Progenitor cell of endocrine pancreas (in vitro differentiated cells): Measurements from ENCODE around the gene RCSD1. TPM values are rescaled to one million over a fixed set of nuclear protein-coding genes. Genes with fewer than 3 reads are reported as not detected.

Source experiments
- DNase-seq: peaks from one replicate; pipeline ENCODE4 v3.0.0; 2021; ENCODE audit warnings: low spot score; ENCODE audit not compliant: unreplicated experiment
- H3K27ac Mint-ChIP-seq: 2 replicates; pipeline ENCODE4 v1.8.0; 2021; ENCODE audit warnings: mild to moderate bottlenecking, moderate library complexity, mixed read lengths
- H3K27me3 Mint-ChIP-seq: 2 replicates; pipeline ENCODE4 v1.8.0; 2021; ENCODE audit warnings: mixed read lengths
- H3K36me3 Mint-ChIP-seq: 2 replicates; pipeline ENCODE4 v1.8.0; 2022; ENCODE audit warnings: mixed read lengths; ENCODE audit not compliant: insufficient read depth
- H3K4me1 Mint-ChIP-seq: 2 replicates; pipeline ENCODE4 v1.8.0; 2021; ENCODE audit warnings: low read depth, mixed read lengths
- H3K4me3 Mint-ChIP-seq: 2 replicates; pipeline ENCODE4 v1.8.0; 2021; ENCODE audit warnings: low read depth, mild to moderate bottlenecking, moderate library complexity, mixed read lengths
- H3K9me3 Mint-ChIP-seq: 2 replicates; pipeline ENCODE4 v1.8.0; 2021; ENCODE audit warnings: low read depth, mixed read lengths
- total RNA-seq: library from RNA; stranded (reverse); gene quantifications from 2 replicates; pipeline ENCODE4 v1.2.1, GENCODE V29; 2021
- TF ChIP-seq, protein P1 (sequence below): fragments of 200-600 bp; sonication (generic); IDR thresholded peaks from one replicate; pipeline ENCODE4 v1.5.0; 2021; ENCODE audit warnings: antibody characterized with exemption, mild to moderate bottlenecking; ENCODE audit not compliant: unreplicated experiment

RCSD1 gene
- total RNA-seq, 1 donor from 2014 or later = 0.22 TPM

DNA sequence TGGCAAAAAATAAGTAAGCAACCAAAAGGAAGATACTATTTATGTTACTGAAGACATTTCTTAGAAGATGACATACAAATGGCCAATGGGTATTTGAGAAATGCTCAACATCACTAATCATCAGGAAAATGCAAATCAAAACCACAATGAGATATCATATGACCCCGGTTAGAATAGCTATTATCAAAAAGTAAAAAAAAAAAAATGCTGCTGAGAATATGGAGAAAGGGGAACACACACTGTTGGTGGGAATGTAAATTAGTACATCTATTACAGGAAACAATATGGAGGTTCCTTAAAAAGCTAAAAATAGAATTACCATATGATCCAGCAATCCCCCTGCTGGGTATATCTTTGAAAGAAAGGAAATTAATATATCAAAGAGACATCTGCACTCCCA, 42.2 kb upstream of the RCSD1 start:
- no peak overlapping the region for H3K4me3 Mint-ChIP-seq
- H3K36me3 Mint-ChIP-seq = no peaks in the 10 kb centered on the region
- no peak for DNase-seq
- H3K9me3 Mint-ChIP-seq = no peaks in the 10 kb centered on the region
- H3K27me3 Mint-ChIP-seq = no peaks in the 10 kb centered on the region
- H3K27ac Mint-ChIP-seq = no peak overlapping the region
- TF ChIP-seq, protein P1, sequence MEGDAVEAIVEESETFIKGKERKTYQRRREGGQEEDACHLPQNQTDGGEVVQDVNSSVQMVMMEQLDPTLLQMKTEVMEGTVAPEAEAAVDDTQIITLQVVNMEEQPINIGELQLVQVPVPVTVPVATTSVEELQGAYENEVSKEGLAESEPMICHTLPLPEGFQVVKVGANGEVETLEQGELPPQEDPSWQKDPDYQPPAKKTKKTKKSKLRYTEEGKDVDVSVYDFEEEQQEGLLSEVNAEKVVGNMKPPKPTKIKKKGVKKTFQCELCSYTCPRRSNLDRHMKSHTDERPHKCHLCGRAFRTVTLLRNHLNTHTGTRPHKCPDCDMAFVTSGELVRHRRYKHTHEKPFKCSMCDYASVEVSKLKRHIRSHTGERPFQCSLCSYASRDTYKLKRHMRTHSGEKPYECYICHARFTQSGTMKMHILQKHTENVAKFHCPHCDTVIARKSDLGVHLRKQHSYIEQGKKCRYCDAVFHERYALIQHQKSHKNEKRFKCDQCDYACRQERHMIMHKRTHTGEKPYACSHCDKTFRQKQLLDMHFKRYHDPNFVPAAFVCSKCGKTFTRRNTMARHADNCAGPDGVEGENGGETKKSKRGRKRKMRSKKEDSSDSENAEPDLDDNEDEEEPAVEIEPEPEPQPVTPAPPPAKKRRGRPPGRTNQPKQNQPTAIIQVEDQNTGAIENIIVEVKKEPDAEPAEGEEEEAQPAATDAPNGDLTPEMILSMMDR = no peak
- H3K4me1 Mint-ChIP-seq = no peaks in the 10 kb centered on the region

DNA sequence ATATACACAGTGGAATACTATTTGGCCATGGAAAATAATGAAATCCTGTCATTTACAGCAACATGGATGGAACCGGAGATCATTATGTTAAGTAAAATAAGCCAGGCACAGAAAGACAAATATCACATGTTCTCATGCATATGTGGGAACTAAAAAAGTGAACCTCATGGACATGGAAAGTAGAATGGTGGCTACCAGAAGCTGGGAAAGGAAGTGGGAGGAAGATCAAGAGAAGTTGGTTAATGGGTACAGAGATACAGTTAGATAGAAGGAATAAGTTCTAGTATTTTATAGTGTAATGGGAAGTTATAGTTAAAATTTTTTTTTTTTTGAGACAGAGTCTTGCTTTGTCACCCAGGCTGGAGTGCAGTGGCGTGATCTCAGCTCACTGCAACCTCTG, 41.7 kb upstream of the RCSD1 start:
- no peaks in the 10 kb centered on the region for H3K4me1 Mint-ChIP-seq
- TF ChIP-seq, protein P1 = no peak
- no peak overlapping the region for H3K27ac Mint-ChIP-seq
- H3K36me3 Mint-ChIP-seq = no peaks in the 10 kb centered on the region
- H3K9me3 Mint-ChIP-seq = no peaks in the 10 kb centered on the region
- DNase-seq = no peak
- no peaks in the 10 kb centered on the region for H3K27me3 Mint-ChIP-seq
- no peak overlapping the region for H3K4me3 Mint-ChIP-seq

DNA sequence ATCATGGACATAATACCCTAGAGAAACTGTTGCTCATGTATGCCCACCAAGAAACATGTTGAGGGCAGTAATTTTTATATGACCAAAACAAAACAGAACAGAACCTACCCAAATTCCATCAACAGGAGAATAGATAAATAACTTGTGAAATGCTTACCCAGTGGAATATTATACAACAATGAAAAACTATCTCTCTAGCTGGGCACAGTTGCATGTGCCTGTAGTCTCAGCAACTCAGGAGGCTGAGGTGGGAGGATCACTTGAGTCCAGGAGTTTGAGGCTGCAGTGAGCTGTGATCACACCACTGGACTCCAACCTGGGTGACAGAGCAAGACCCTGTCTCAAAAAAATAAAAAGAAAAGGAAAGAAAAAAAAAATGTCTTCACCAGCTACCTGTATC, 37.6 kb upstream of the RCSD1 start:
- Mint-ChIP-seq H3K4me3 (no peak overlapping the region), H3K9me3 (peaks cover 4% of the 10 kb centered on the region), H3K27ac (no peak overlapping the region), H3K4me1 (no peaks in the 10 kb centered on the region), H3K27me3 (no peaks in the 10 kb centered on the region), H3K36me3 (no peaks in the 10 kb centered on the region)
- TF ChIP-seq, protein P1 = no peak
- DNase-seq = no peak

GRCh38 chr1:167593860-167594259, 36.2 kb upstream of the RCSD1 start:
- Mint-ChIP-seq H3K27ac (no peak overlapping the region), H3K9me3 (peaks cover 4% of the 10 kb centered on the region), H3K27me3 (no peaks in the 10 kb centered on the region)

GRCh38 chr1:167594822-167595221, 35.2 kb upstream of the RCSD1 start:
- no peaks in the 10 kb centered on the region for H3K36me3 Mint-ChIP-seq
- TF ChIP-seq, protein P1 = no peak
- DNase-seq = no peak
- no peak overlapping the region for H3K4me3 Mint-ChIP-seq
- no peaks in the 10 kb centered on the region for H3K27me3 Mint-ChIP-seq
- no peak overlapping the region for H3K27ac Mint-ChIP-seq
- H3K9me3 Mint-ChIP-seq = peaks cover 4% of the 10 kb centered on the region
- no peaks in the 10 kb centered on the region for H3K4me1 Mint-ChIP-seq

More at GRCh38 chr1:167593860-167594259, 36.2 kb upstream of the RCSD1 start:
- TF ChIP-seq, protein P1 = no peak
- DNase-seq = no peak
- no peaks in the 10 kb centered on the region for H3K36me3 Mint-ChIP-seq
- H3K4me3 Mint-ChIP-seq = no peak overlapping the region
- H3K4me1 Mint-ChIP-seq = no peaks in the 10 kb centered on the region
